ENCODE results near the gene CDHR3. TPM values are rescaled to one million over a fixed set of nuclear protein-coding genes. Genes with fewer than 3 reads are reported as not detected.

Gene CDHR3
- total RNA-seq, 1 donor from 2014 or later, result 1.4 TPM

- intact Hi-C loops (cut with DNase I), result loop anchor here (10.0 kb wide), 1 partner anchor 390 kb away; no protein-coding TSS in a partner anchor
- DNase-seq (no peak), ATAC-seq (no peak)
- H3K36me3 ChIP-seq, result no peaks in the 10 kb centered on the region
- no peak for TF ChIP-seq CTCF (IDR thresholded peaks at IDR 0.05)
- no peaks in the 10 kb centered on the region for H3K27me3 ChIP-seq
- H3K4me3 ChIP-seq, result no peak overlapping the region
- H3K4me1 ChIP-seq, result peaks cover 5% of the 10 kb centered on the region
- no peak overlapping the region for H3K27ac ChIP-seq
- no peaks in the 10 kb centered on the region for H3K9me3 ChIP-seq
These were observed 82.1 kb downstream of the CDHR3 start for GRCh38 chr7:106045139-106045538.

- Histone ChIP-seq H3K27ac (no peak overlapping the region), H3K4me3 (no peak overlapping the region), H3K27me3 (no peaks in the 10 kb centered on the region), H3K9me3 (no peaks in the 10 kb centered on the region), H3K36me3 (no peaks in the 10 kb centered on the region), H3K4me1 (peaks cover 3% of the 10 kb centered on the region)
- no peak for ATAC-seq
- DNase-seq, result no peak
- intact Hi-C loops (cut with DNase I), result loop anchor here (10.0 kb wide), 1 partner anchor 391 kb away; no protein-coding TSS in a partner anchor
- TF ChIP-seq CTCF (IDR thresholded peaks at IDR 0.05), result no peak
These were observed 82.5 kb downstream of the CDHR3 start for GRCh38 chr7:106045586-106045985.

- ATAC-seq, result no peak
- no peak overlapping the region for H3K4me3 ChIP-seq
- intact Hi-C loops (cut with DNase I), result loop anchor here (10.0 kb wide), 1 partner anchor 392 kb away; no protein-coding TSS in a partner anchor
These were observed 84.1 kb downstream of the CDHR3 start for GRCh38 chr7:106047184-106047583.

GRCh38 chr7:106047818-106048705 lies 85.0 kb downstream of the CDHR3 start:
- no peak overlapping the region for H3K27ac ChIP-seq
- no peaks in the 10 kb centered on the region for H3K36me3 ChIP-seq
- DNase-seq (no peak), ATAC-seq (no peak)
- no peaks in the 10 kb centered on the region for H3K4me1 ChIP-seq
- no peak for TF ChIP-seq CTCF (IDR thresholded peaks at IDR 0.05)
- intact Hi-C loops (cut with DNase I), result loop anchor here (10.0 kb wide), 1 partner anchor 393 kb away; no protein-coding TSS in a partner anchor
- no peaks in the 10 kb centered on the region for H3K27me3 ChIP-seq
- no peaks in the 10 kb centered on the region for H3K9me3 ChIP-seq
- H3K4me3 ChIP-seq, result no peak overlapping the region

More at GRCh38 chr7:106047184-106047583, 84.1 kb downstream of the CDHR3 start:
- Histone ChIP-seq H3K36me3 (no peaks in the 10 kb centered on the region), H3K27me3 (no peaks in the 10 kb centered on the region), H3K9me3 (no peaks in the 10 kb centered on the region), H3K4me1 (no peaks in the 10 kb centered on the region), H3K27ac (no peak overlapping the region)
- no peak for TF ChIP-seq CTCF (IDR thresholded peaks at IDR 0.05)
- DNase-seq, result no peak

GRCh38 chr7:106048706-106049020 lies 85.6 kb downstream of the CDHR3 start:
- intact Hi-C loops (cut with DNase I), result loop anchor here (10.0 kb wide), 1 partner anchor 394 kb away; no protein-coding TSS in a partner anchor
- no peaks in the 10 kb centered on the region for H3K27me3 ChIP-seq
- no peak for TF ChIP-seq CTCF (IDR thresholded peaks at IDR 0.05)
- no peak overlapping the region for H3K27ac ChIP-seq
- ATAC-seq, result no peak
- H3K36me3 ChIP-seq, result no peaks in the 10 kb centered on the region
- no peak for DNase-seq
- no peak overlapping the region for H3K4me3 ChIP-seq
- no peaks in the 10 kb centered on the region for H3K9me3 ChIP-seq
- no peaks in the 10 kb centered on the region for H3K4me1 ChIP-seq
